Measurements from ENCODE around the gene PPP1R37.

- TF ChIP-seq CTCF (conservative IDR thresholded peaks at IDR 0.05), result no peak
- no peak for TF ChIP-seq ZFX (IDR thresholded peaks at IDR 0.05)
Observed at GRCh38 chr19:45079911-45080370, 13.0 kb upstream of the PPP1R37 start.

All from C4-2B (cell line).